Liver (tissue), 3 donors: Measurements from ENCODE around the gene COL4A3.

Source experiments
- ATF3 ChIP-seq: IDR thresholded peaks from 2 replicates; pipeline ENCODE4 v1.6.1; 2016; ENCODE audit warnings: antibody characterized with exemption
- FOXA1 ChIP-seq: IDR thresholded peaks from 2 replicates; pipeline ENCODE4 v1.6.1; 2016; ENCODE audit warnings: antibody characterized with exemption
- GABPA ChIP-seq, 2 donors: IDR thresholded peaks in 1 of 2; conservative IDR thresholded peaks in 1 of 2; 2 replicates each; pipeline ENCODE4 v1.6.1; 2016; ENCODE audit warnings: antibody characterized with exemption in 2 of 2, mild to moderate bottlenecking in 1 of 2, moderate library complexity in 1 of 2
- HNF4G ChIP-seq: IDR thresholded peaks from 2 replicates; pipeline ENCODE4 v1.6.1; 2016; ENCODE audit warnings: antibody characterized with exemption
- JUND ChIP-seq, 2 donors: IDR thresholded peaks; 2 replicates each; pipeline ENCODE4 v1.6.1; 2016; ENCODE audit warnings: antibody characterized with exemption in 2 of 2
- NR2F2 ChIP-seq: IDR thresholded peaks from 2 replicates; pipeline ENCODE4 v1.6.1; 2016; ENCODE audit warnings: antibody characterized with exemption
- RAD21 ChIP-seq, 2 donors: IDR thresholded peaks; 2 replicates each; pipeline ENCODE4 v1.6.1; 2016; ENCODE audit warnings: antibody characterized with exemption in 2 of 2, mild to moderate bottlenecking in 2 of 2
- RXRA ChIP-seq, 2 donors: IDR thresholded peaks; 2 replicates each; pipeline ENCODE4 v1.6.1; 2017 to 2018; ENCODE audit warnings: antibody characterized with exemption in 2 of 2, mild to moderate bottlenecking in 1 of 2
- SP1 ChIP-seq: IDR thresholded peaks from 2 replicates; pipeline ENCODE4 v1.6.1; 2018; ENCODE audit warnings: antibody characterized with exemption, mild to moderate bottlenecking
- TAF1 ChIP-seq: conservative IDR thresholded peaks from 2 replicates; pipeline ENCODE4 v1.6.1; 2016; ENCODE audit warnings: antibody characterized with exemption, mild to moderate bottlenecking
- YY1 ChIP-seq: IDR thresholded peaks from 2 replicates; pipeline ENCODE4 v1.6.1; 2016; ENCODE audit warnings: antibody characterized with exemption, mild to moderate bottlenecking
- TF ChIP-seq, protein P1 (sequence below): fragments of 150-350 bp; IDR thresholded peaks from 2 replicates; pipeline ENCODE4 v1.5.1; 2017; ENCODE audit warnings: improper control_type of control experiment, low read depth, low read length; ENCODE audit not compliant: missing input control
- TF ChIP-seq, protein P2 (sequence below): IDR thresholded peaks from 2 replicates; pipeline ENCODE4 v1.6.1; 2016; ENCODE audit warnings: antibody characterized with exemption, mild to moderate bottlenecking
- TF ChIP-seq, protein P3 (sequence below): IDR thresholded peaks from 2 replicates; pipeline ENCODE4 v1.6.1; 2016; ENCODE audit warnings: antibody characterized with exemption
- donor health status: healthy.
- donor health status: healthy.

GRCh38 chr2:227191367-227191766 lies 26.9 kb downstream of the COL4A3 start:
- TF ChIP-seq, protein P1, sequence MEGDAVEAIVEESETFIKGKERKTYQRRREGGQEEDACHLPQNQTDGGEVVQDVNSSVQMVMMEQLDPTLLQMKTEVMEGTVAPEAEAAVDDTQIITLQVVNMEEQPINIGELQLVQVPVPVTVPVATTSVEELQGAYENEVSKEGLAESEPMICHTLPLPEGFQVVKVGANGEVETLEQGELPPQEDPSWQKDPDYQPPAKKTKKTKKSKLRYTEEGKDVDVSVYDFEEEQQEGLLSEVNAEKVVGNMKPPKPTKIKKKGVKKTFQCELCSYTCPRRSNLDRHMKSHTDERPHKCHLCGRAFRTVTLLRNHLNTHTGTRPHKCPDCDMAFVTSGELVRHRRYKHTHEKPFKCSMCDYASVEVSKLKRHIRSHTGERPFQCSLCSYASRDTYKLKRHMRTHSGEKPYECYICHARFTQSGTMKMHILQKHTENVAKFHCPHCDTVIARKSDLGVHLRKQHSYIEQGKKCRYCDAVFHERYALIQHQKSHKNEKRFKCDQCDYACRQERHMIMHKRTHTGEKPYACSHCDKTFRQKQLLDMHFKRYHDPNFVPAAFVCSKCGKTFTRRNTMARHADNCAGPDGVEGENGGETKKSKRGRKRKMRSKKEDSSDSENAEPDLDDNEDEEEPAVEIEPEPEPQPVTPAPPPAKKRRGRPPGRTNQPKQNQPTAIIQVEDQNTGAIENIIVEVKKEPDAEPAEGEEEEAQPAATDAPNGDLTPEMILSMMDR = no peak
- TF ChIP-seq YY1 = no peak
- TF ChIP-seq RXRA (IDR thresholded peaks at IDR 0.05) = no peak
- TF ChIP-seq, protein P2, sequence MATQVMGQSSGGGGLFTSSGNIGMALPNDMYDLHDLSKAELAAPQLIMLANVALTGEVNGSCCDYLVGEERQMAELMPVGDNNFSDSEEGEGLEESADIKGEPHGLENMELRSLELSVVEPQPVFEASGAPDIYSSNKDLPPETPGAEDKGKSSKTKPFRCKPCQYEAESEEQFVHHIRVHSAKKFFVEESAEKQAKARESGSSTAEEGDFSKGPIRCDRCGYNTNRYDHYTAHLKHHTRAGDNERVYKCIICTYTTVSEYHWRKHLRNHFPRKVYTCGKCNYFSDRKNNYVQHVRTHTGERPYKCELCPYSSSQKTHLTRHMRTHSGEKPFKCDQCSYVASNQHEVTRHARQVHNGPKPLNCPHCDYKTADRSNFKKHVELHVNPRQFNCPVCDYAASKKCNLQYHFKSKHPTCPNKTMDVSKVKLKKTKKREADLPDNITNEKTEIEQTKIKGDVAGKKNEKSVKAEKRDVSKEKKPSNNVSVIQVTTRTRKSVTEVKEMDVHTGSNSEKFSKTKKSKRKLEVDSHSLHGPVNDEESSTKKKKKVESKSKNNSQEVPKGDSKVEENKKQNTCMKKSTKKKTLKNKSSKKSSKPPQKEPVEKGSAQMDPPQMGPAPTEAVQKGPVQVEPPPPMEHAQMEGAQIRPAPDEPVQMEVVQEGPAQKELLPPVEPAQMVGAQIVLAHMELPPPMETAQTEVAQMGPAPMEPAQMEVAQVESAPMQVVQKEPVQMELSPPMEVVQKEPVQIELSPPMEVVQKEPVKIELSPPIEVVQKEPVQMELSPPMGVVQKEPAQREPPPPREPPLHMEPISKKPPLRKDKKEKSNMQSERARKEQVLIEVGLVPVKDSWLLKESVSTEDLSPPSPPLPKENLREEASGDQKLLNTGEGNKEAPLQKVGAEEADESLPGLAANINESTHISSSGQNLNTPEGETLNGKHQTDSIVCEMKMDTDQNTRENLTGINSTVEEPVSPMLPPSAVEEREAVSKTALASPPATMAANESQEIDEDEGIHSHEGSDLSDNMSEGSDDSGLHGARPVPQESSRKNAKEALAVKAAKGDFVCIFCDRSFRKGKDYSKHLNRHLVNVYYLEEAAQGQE = no peak
- TF ChIP-seq, protein P3, sequence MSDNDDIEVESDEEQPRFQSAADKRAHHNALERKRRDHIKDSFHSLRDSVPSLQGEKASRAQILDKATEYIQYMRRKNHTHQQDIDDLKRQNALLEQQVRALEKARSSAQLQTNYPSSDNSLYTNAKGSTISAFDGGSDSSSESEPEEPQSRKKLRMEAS = no peak
- TF ChIP-seq JUND (IDR thresholded peaks at IDR 0.05) = no peak
- no peak for TF ChIP-seq GABPA (IDR thresholded peaks at IDR 0.05 in 1 of 2, conservative IDR thresholded peaks at IDR 0.05 in 1 of 2)
- TF ChIP-seq RAD21 (IDR thresholded peaks at IDR 0.05) = no peak
- no peak for TF ChIP-seq TAF1
- no peak for TF ChIP-seq ATF3
- TF ChIP-seq SP1 = no peak
- TF ChIP-seq HNF4G = no peak
- no peak for TF ChIP-seq NR2F2
- no peak for TF ChIP-seq FOXA1
